Measurements from ENCODE around the gene LRRC23.

GRCh38 chr12:6944381-6945186, 40.0 kb downstream of the LRRC23 start:
- peak in 2 of 3 experiments; percentile 89 to 91 for TF ChIP-seq CTCF (optimal IDR thresholded peaks at IDR 0.05 in 1 of 3, IDR thresholded peaks at IDR 0.05 in 1 of 3, conservative IDR thresholded peaks at IDR 0.05 in 1 of 3; ENCODE audit: extremely low read depth in 1 of 3, insufficient read depth in 2 of 3, low read length in 3 of 3)
- TF ChIP-seq EZH2 (IDR thresholded peaks at IDR 0.05; ENCODE audit: low read length): no peak
